Stimulated activated CD4-positive, alpha-beta T cell treated with anti-CD3 and anti-CD28 coated beads, Interleukin-15, amount 100 ng/mL, for 48 hours (primary cell): Measurements from ENCODE around the gene RIN3.

ENCODE experiments used
- DNase-seq, 2 donors: peaks; one replicate each; pipeline ENCODE4 v3.0.0-alpha.2; 2020; ENCODE audit warnings: low read depth in 2 of 2

RIN3 gene

GRCh38 chr14:92717571-92718042, 204.0 kb downstream of the RIN3 start:
- DNase-seq, result no peak

- no peak for DNase-seq
Observed at GRCh38 chr14:92718664-92719063, 205.1 kb downstream of the RIN3 start.

GRCh38 chr14:92719421-92719820, 205.8 kb downstream of the RIN3 start:
- no peak for DNase-seq

- no peak for DNase-seq
Observed at GRCh38 chr14:92719890-92720323, 206.3 kb downstream of the RIN3 start.

- no peak for DNase-seq
Observed at GRCh38 chr14:92724516-92725340, 211.1 kb downstream of the RIN3 start.

- DNase-seq, result no peak
Observed at GRCh38 chr14:92726135-92726932, 212.8 kb downstream of the RIN3 start.

GRCh38 chr14:92726933-92727262, 213.3 kb downstream of the RIN3 start:
- no peak for DNase-seq

GRCh38 chr14:92728759-92729364, 215.3 kb downstream of the RIN3 start:
- peak; percentile 42 to 68 for DNase-seq

GRCh38 chr14:92729634-92730358, 216.2 kb downstream of the RIN3 start:
- DNase-seq, result no peak

- DNase-seq, result no peak
Observed at GRCh38 chr14:92731622-92732115, 218.1 kb downstream of the RIN3 start.

GRCh38 chr14:92733007-92733406, 219.4 kb downstream of the RIN3 start:
- no peak for DNase-seq

GRCh38 chr14:92734618-92735017, 221.0 kb downstream of the RIN3 start:
- no peak for DNase-seq

- DNase-seq, result no peak
Observed at GRCh38 chr14:92735344-92735743, 221.8 kb downstream of the RIN3 start.

GRCh38 chr14:92737206-92737605, 223.6 kb downstream of the RIN3 start:
- no peak for DNase-seq

GRCh38 chr14:92737619-92738188, 224.1 kb downstream of the RIN3 start:
- DNase-seq, result no peak
